Trophoblast cell (in vitro differentiated cells and primary cell): ENCODE measurements around the gene CNPY1.

Source experiments
- DNase-seq, 2 donors: peaks; one replicate each; pipeline ENCODE4 v3.0.0-alpha.2; 2016
- H2AFZ ChIP-seq: 2 replicates; pipeline ENCODE4 v1.6.1; 2013; ENCODE audit warnings: low read length, moderate library complexity, mild to moderate bottlenecking; ENCODE audit not compliant: insufficient read depth, poor library complexity
- H2AK5ac ChIP-seq: 2 replicates; pipeline ENCODE4 v1.6.1; 2013; ENCODE audit warnings: mild to moderate bottlenecking, low read length
- H2BK120ac ChIP-seq: 2 replicates; pipeline ENCODE4 v1.6.1; 2013; ENCODE audit warnings: low read length, mild to moderate bottlenecking, moderate library complexity; ENCODE audit not compliant: insufficient read depth, poor library complexity
- H2BK12ac ChIP-seq: 2 replicates; pipeline ENCODE4 v1.6.1; 2013; ENCODE audit warnings: mild to moderate bottlenecking, low read length, moderate library complexity
- H2BK5ac ChIP-seq: 2 replicates; pipeline ENCODE4 v1.6.1; 2013; ENCODE audit warnings: low read length, low read depth, moderate library complexity, mild to moderate bottlenecking; ENCODE audit not compliant: poor library complexity
- H3K14ac ChIP-seq: 2 replicates; pipeline ENCODE4 v1.6.1; 2013; ENCODE audit warnings: mild to moderate bottlenecking, low read length
- H3K18ac ChIP-seq: 2 replicates; pipeline ENCODE4 v1.6.1; 2013; ENCODE audit warnings: mild to moderate bottlenecking, low read length
- H3K23ac ChIP-seq: 2 replicates; pipeline ENCODE4 v1.6.1; 2013; ENCODE audit warnings: low read length
- H3K27ac ChIP-seq: 2 replicates; pipeline ENCODE4 v1.5.1; 2013; ENCODE audit warnings: low read depth, mild to moderate bottlenecking, inconsistent platforms, low read length, moderate library complexity
- H3K27me3 ChIP-seq: 2 replicates; pipeline ENCODE4 v1.6.1; 2013; ENCODE audit warnings: inconsistent platforms, mild to moderate bottlenecking, low read length, moderate library complexity; ENCODE audit not compliant: insufficient read depth
- H3K36me3 ChIP-seq, 2 experiments: 1 replicate in 1 of 2; 2 replicates in 1 of 2; pipeline ENCODE4 v1.6.1; 2013; ENCODE audit warnings: low read length in 2 of 2, mild to moderate bottlenecking in 2 of 2, moderate library complexity in 1 of 2; ENCODE audit not compliant: insufficient read depth in 2 of 2, control insufficient read depth in 1 of 2
- H3K4ac ChIP-seq: 2 replicates; pipeline ENCODE4 v1.6.1; 2013; ENCODE audit warnings: low read depth, mild to moderate bottlenecking, low read length, moderate library complexity
- H3K4me1 ChIP-seq, 2 experiments: 1 replicate in 1 of 2; 2 replicates in 1 of 2; pipeline ENCODE4 v1.6.1; 2013; ENCODE audit warnings: low read length in 2 of 2, mild to moderate bottlenecking in 2 of 2, moderate library complexity in 1 of 2; ENCODE audit not compliant: insufficient read depth in 2 of 2, control insufficient read depth in 1 of 2
- H3K4me2 ChIP-seq: 2 replicates; pipeline ENCODE4 v1.6.1; 2013; ENCODE audit warnings: inconsistent platforms, mild to moderate bottlenecking, low read length, moderate library complexity
- H3K4me3 ChIP-seq: 2 replicates; pipeline ENCODE4 v1.5.1; 2013; ENCODE audit warnings: mild to moderate bottlenecking, low read depth, low read length, inconsistent platforms
- H3K79me1 ChIP-seq: one replicate; pipeline ENCODE4 v1.6.1; 2013; ENCODE audit warnings: low read length
- H3K79me2 ChIP-seq: 2 replicates; pipeline ENCODE4 v1.6.1; 2013; ENCODE audit warnings: low read length, mild to moderate bottlenecking; ENCODE audit not compliant: control insufficient read depth, insufficient read depth, poor library complexity
- H3K9ac ChIP-seq: 2 replicates; pipeline ENCODE4 v1.6.1; 2013; ENCODE audit warnings: mild to moderate bottlenecking, low read length
- H3K9me3 ChIP-seq: 2 replicates; pipeline ENCODE4 v1.6.1; 2013; ENCODE audit warnings: low read depth, mild to moderate bottlenecking, control low read depth, inconsistent platforms, low read length; ENCODE audit not compliant: insufficient read depth
- H4K12ac ChIP-seq: 2 replicates; pipeline ENCODE4 v1.6.1; 2013; ENCODE audit warnings: low read depth, mild to moderate bottlenecking, low read length, moderate library complexity
- H4K8ac ChIP-seq: 2 replicates; pipeline ENCODE4 v1.6.1; 2013; ENCODE audit warnings: low read depth, mild to moderate bottlenecking, low read length, moderate library complexity
- H4K91ac ChIP-seq: one replicate; pipeline ENCODE4 v1.6.1; 2013; ENCODE audit warnings: low read depth, mild to moderate bottlenecking, low read length, moderate library complexity
- WGBS: extraction: QIAGEN DNeasy Blood & Tissue Kit; methylation state at CpG from one replicate; pipeline ENCODE4 v1.1.7; 2013; ENCODE audit warnings: missing lambda C conversion rate; ENCODE audit not compliant: insufficient read length, insufficient coverage; ENCODE audit errors: extremely low coverage; 5-methylcytosine and 5-hydroxymethylcytosine counted together

The CNPY1 gene

GRCh38 chr7:155527664-155528063 is 18.7 kb downstream of the CNPY1 start:
- Histone ChIP-seq H2BK12ac (no peak overlapping the region), H2AFZ (no peak overlapping the region), H3K79me1 (no peaks in the 10 kb centered on the region), H4K12ac (no peak overlapping the region), H3K4me3 (no peak overlapping the region), H3K4me1 (no peaks in the 10 kb centered on the region), H3K27ac (no peak overlapping the region), H3K23ac (no peak overlapping the region), H3K4me2 (no peak overlapping the region), H2AK5ac (no peak overlapping the region), H3K9ac (no peak overlapping the region), H4K91ac (no peak overlapping the region), H3K14ac (no peak overlapping the region), H3K36me3 (no peaks in the 10 kb centered on the region), H3K18ac (no peak overlapping the region), H3K79me2 (no peaks in the 10 kb centered on the region), H2BK120ac (no peak overlapping the region), H3K9me3 (peaks cover 4% of the 10 kb centered on the region), H3K4ac (no peak overlapping the region), H2BK5ac (no peak overlapping the region), H4K8ac (no peak overlapping the region), H3K27me3 (peaks cover 4% of the 10 kb centered on the region)
- DNase-seq: no peak
- no CpG with 5 or more reads among the region's 7 CpGs for WGBS

- H3K9ac ChIP-seq: no peak overlapping the region
- no peak overlapping the region for H2BK5ac ChIP-seq
- no peak overlapping the region for H3K23ac ChIP-seq
- H3K9me3 ChIP-seq: peaks cover 4% of the 10 kb centered on the region
- H3K27me3 ChIP-seq: no peaks in the 10 kb centered on the region
- H3K79me2 ChIP-seq: no peaks in the 10 kb centered on the region
- no peak overlapping the region for H3K4me3 ChIP-seq
- H2AK5ac ChIP-seq: no peak overlapping the region
- H3K36me3 ChIP-seq: no peaks in the 10 kb centered on the region
- no peak overlapping the region for H3K4ac ChIP-seq
- no peak overlapping the region for H4K8ac ChIP-seq
- no peak overlapping the region for H2BK12ac ChIP-seq
- no peak overlapping the region for H4K12ac ChIP-seq
- no peak overlapping the region for H2AFZ ChIP-seq
- no CpG with 5 or more reads among the region's 13 CpGs for WGBS
- H4K91ac ChIP-seq: no peak overlapping the region
- no peak overlapping the region for H2BK120ac ChIP-seq
- no peak for DNase-seq
- no peak overlapping the region for H3K18ac ChIP-seq
- no peaks in the 10 kb centered on the region for H3K79me1 ChIP-seq
- no peak overlapping the region for H3K4me2 ChIP-seq
- no peaks in the 10 kb centered on the region for H3K4me1 ChIP-seq
- H3K14ac ChIP-seq: no peak overlapping the region
- H3K27ac ChIP-seq: no peak overlapping the region
Observed at GRCh38 chr7:155526225-155526624, 20.1 kb downstream of the CNPY1 start.

- Histone ChIP-seq H2AFZ (no peak overlapping the region), H3K4me2 (no peak overlapping the region)
- WGBS: no CpG with 5 or more reads among the region's 11 CpGs
Observed at GRCh38 chr7:155524018-155524556, 22.3 kb downstream of the CNPY1 start.

GRCh38 chr7:155523168-155523675 is 23.1 kb downstream of the CNPY1 start:
- Histone ChIP-seq H3K9me3 (no peaks in the 10 kb centered on the region), H3K14ac (no peak overlapping the region), H4K8ac (no peak overlapping the region), H3K23ac (no peak overlapping the region), H3K18ac (no peak overlapping the region), H3K27me3 (peaks cover 2% of the 10 kb centered on the region), H2AK5ac (no peak overlapping the region), H3K27ac (no peak overlapping the region), H3K36me3 (no peaks in the 10 kb centered on the region), H2BK12ac (no peak overlapping the region), H3K4me3 (no peak overlapping the region), H3K4me1 (no peaks in the 10 kb centered on the region), H4K12ac (no peak overlapping the region), H3K4ac (no peak overlapping the region), H3K4me2 (no peak overlapping the region), H3K9ac (no peak overlapping the region), H3K79me2 (no peaks in the 10 kb centered on the region), H2AFZ (no peak overlapping the region), H2BK120ac (no peak overlapping the region), H2BK5ac (no peak overlapping the region), H3K79me1 (no peaks in the 10 kb centered on the region), H4K91ac (no peak overlapping the region)
- DNase-seq: no peak
- no CpG with 5 or more reads among the region's 16 CpGs for WGBS

More at GRCh38 chr7:155524018-155524556, 22.3 kb downstream of the CNPY1 start:
- no peaks in the 10 kb centered on the region for H3K79me1 ChIP-seq
- no peak overlapping the region for H4K8ac ChIP-seq
- no peaks in the 10 kb centered on the region for H3K4me1 ChIP-seq
- no peak overlapping the region for H2BK5ac ChIP-seq
- H4K12ac ChIP-seq: no peak overlapping the region
- H3K79me2 ChIP-seq: no peaks in the 10 kb centered on the region
- H2BK12ac ChIP-seq: no peak overlapping the region
- H4K91ac ChIP-seq: no peak overlapping the region
- no peak overlapping the region for H3K27ac ChIP-seq
- H3K4me3 ChIP-seq: no peak overlapping the region
- H2BK120ac ChIP-seq: no peak overlapping the region
- no peaks in the 10 kb centered on the region for H3K36me3 ChIP-seq
- H3K4ac ChIP-seq: no peak overlapping the region
- DNase-seq: no peak
- H3K9me3 ChIP-seq: no peaks in the 10 kb centered on the region
- H3K18ac ChIP-seq: no peak overlapping the region
- no peak overlapping the region for H3K9ac ChIP-seq
- H3K27me3 ChIP-seq: no peaks in the 10 kb centered on the region
- H3K14ac ChIP-seq: no peak overlapping the region
- H3K23ac ChIP-seq: no peak overlapping the region
- H2AK5ac ChIP-seq: no peak overlapping the region
